Activated CD4-positive, alpha-beta T cell treated with anti-CD3 and anti-CD28 coated beads, Interleukin-2, amount 50 U/mL, for 16 hours (primary cell): ENCODE data around the gene ADAT2.

Source experiments
- DNase-seq: peaks from one replicate; pipeline ENCODE4 v3.0.0-alpha.2; 2020

Gene ADAT2

GRCh38 chr6:143441010-143441409 lies 9.5 kb downstream of the ADAT2 start:
- no peak for DNase-seq

GRCh38 chr6:143432588-143432987 lies 17.9 kb downstream of the ADAT2 start:
- no peak for DNase-seq

GRCh38 chr6:143431226-143431625 lies 19.3 kb downstream of the ADAT2 start:
- DNase-seq: no peak

DNA sequence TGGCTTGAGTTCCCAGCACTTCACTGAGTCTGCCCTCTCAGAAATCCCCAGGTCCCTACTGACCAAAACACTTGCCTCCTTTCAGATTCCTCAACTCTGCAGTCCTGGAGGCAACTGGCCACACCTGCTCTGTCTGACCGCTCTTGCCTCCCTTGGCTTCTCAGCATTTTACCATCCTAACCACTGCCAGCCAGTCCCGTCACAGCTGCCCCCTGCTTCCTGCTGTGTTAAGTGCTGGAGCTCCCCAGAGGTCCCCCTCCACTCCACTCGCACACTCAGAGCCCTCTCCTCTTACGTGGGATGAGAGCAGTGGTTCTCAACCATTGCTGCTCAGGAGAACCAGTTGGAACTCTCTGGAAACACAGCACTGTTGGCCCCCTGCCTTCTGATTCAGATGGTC lies 20.5 kb downstream of the ADAT2 start:
- no peak for DNase-seq

GRCh38 chr6:143427109-143427817 lies 23.2 kb downstream of the ADAT2 start:
- DNase-seq: peak; percentile 75

DNA sequence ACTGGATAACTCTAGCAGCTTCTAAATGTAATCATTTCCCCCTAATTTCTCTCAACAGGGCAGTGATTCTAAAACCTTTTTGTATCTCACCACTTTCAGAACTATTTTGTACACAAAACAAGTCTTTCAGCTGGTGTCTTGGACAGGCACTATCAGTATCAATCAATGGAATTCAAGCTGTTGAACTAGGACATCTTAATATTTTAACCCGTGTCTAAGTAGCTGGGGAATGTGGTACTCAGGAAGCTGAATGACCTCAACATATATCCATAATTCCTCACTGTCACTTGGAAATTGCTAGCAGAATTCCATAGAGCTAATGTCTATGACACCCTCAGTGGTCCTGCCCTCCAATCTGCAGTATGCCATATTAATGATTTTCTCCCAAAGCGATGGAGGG lies 24.5 kb downstream of the ADAT2 start:
- no peak for DNase-seq

DNA sequence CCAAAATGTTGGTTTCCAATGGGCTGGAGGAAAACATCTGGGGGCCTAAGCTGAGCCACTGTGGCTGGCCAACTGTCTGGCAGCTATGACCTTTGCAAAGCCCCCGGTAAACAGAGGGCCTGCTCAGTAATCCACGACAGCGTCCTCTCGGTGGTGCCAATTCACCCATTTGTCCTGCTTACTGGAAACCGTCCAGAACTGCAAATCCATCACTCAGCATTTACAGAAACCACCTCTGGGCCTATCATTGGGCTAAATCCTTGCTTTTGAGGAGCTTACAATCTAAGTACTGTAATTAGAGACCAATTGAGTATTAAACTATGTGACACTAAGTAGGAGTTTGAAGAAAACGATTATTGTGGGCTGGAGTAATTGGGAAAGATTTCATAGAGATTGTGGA lies 31.0 kb downstream of the ADAT2 start:
- DNase-seq: no peak

- no peak for DNase-seq
Measured at GRCh38 chr6:143414769-143415168, 35.7 kb downstream of the ADAT2 start.

DNA sequence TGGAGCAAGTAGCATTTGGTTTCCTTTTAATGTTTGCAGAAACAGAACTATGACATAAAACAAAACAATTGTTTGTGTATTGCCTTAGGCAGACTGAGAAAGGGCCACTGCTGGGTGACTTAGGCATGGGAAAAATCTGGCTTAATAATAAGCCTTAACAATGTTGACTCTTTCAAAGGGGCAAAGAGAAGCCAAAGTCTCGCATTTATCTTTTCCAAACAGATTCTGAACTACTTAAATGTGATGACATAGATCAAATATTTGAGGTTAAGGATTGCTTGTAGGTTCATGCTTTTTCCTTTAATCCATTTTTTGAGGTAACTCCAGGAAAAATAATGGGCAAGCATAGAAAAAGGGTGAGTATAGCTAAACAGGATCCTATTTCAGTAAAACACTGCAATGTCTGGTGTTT lies 39.6 kb downstream of the ADAT2 start:
- DNase-seq: no peak

DNA sequence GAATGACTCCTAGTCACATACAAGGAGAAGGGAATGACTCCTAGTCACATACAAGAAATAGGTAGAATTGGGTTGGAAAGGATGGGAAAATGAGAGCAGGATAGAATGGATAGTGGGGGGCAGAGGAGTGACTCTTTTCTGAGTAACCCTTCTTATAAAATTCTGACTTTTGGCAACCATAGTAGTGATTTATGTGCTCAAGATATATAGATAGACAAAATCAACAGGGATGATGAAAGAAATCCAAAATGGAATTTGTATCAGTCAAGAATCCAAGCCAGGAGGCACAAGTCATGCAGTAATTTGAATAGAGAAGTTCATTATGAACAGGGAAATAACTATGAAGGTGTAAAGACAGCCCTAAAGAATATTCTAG lies 41.7 kb downstream of the ADAT2 start:
- no peak for DNase-seq

DNA sequence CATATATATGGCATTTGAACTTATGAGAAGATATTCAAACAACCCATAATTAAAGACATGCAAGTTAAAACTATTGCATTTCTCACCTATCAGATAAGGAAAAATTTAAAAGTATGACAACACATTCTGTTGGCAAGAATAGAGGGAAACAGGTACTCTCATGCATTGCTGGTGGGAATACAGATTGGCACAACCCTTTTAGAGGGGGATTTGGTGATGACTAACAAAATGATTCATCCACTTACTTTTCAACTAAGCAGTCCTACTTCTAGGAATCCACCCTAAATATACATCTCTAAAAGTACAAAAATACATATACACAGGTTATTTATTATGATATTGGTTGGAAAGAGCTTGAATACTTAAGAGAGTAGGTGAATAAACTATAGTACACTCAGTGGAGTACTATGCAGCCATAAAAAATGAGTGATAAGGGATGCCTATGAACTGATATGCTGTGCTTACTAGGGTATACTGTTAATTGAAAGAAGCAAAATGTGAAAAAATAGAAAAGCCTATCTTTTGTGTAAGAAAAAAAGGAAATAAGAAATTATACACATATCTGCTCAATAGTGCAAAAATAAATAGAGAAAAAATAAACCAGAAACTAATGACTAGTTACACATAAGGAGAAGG lies 42.2 kb downstream of the ADAT2 start:
- DNase-seq: no peak

DNA sequence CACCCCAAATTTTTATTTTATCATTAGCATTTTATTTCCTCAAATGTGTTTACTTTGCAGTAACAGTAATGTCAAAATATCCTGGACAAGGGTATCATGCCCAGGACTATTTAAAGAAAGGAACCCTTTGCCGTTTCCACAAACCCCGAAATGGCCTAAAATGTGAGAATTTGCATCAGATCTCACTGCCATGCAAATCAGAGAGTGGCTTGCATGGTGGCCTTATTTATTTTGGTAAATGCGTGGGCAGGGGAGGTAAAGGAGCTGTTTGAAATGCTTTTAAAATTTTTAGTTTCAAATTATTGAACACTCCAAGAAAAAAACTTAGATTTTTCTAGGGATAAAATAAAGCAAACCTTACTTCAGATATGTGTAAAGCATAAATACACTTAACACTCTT lies 43.8 kb downstream of the ADAT2 start:
- no peak for DNase-seq

DNA sequence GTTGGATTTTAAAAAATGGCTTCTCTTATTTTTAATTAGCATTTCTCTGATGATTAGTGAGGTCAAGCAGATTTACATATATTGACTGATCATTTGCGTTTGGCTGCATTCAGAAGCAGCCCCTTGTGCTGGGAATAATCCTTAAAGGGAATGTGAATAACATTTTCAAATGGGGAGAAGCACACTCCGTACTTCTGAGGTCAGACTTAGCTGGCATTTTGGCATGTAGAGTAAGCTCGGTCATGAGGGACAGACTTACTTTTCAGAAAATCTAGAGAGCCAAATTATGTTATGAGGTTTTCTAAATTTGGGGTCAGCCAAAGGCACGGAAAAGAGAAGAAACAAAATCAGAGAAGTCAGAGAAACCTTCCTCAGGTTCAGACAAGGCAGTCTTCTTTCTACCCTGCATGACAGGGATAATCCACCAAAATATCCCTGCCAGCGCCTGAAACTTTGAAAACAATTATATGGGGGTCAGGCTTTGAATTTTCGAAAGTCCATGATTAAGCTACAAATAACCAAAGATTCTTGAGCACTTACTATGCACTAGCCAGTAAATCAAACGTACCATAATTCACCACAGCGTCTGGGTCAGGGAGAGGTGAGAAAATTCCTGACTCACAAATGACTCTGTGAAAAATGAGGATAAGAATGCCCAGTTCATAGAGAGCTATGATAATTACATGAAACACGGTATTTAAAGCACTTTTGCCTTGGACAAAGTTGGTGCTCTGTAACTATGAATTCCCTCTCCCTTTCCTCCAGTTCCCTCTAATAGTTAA lies 44.9 kb downstream of the ADAT2 start:
- DNase-seq: no peak

- no peak for DNase-seq
Measured at GRCh38 chr6:143402721-143403336, 47.7 kb downstream of the ADAT2 start.

DNA sequence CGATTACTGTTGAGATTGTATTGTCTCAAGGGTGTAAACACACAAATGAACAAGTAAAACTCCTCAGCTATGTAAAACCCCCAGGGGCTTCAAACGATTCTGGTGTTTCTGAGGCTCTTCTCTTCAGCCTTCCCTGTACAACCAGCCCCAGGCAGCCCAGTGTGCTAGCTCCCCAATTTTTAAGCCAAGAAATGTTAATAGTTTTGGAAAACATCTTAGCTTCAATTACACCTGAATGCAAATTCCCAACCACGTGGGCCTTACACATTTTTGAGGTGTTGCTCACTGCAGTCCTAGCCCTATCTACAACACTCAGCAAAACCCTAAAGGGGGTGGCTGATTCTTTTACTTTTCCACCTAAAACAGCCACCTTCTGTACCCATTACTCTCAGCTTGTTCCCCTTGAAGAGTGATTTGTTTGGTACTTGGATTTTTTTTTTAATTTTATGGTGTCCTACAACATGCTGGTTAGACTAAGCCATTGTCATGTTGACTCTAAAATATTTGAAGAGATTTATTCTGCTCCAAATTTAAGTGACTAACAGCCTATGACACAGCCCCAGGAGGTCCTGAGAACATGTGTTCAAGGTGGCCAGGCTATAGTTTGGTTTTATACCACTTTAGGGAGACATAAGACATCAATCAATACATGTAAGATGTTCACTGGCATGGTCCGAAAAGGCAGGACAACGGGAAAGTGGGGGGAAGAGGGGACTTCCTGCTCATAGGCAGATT lies 48.7 kb downstream of the ADAT2 start:
- DNase-seq: no peak

GRCh38 chr6:143401068-143401446 lies 49.4 kb downstream of the ADAT2 start:
- DNase-seq: no peak

DNA sequence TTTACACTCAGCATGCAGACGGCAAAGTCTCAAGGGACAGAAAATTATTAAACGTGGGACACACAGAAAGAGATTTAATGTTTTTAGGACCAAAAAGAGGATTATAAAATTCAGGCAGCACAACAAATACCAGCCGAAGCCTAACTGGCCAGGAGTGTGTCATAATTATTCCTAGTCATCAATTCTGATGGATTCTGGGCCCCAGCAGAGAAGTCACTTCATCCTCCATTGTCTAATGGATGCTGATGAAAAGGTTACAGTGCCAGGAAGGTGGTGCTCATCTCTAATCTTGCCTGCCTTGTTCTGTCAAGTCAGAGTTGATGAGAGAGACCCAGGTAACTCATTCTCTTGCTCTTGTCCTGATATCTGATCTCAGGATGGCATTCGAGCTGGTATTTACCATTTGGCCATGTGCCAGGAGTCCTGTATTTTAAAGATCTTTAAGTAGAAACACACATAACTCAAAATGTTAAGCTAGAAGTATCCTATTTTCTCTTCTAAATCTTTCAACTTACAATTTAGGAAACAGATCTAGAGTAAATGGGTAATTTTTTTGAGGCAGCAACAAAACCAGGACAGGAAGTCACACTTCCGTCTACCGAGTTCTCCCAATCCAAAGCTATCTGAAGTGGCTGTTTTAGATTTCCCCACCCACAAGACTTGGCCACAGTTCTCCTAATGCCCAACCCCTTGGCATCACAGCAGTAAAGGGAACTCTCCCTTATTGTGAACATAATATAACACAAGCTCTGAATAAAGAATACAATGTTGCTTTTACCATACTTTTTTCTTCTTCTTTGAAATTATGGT lies 50.0 kb downstream of the ADAT2 start:
- DNase-seq: peak; percentile 14

GRCh38 chr6:143399775-143400174 lies 50.7 kb downstream of the ADAT2 start:
- DNase-seq: no peak

DNA sequence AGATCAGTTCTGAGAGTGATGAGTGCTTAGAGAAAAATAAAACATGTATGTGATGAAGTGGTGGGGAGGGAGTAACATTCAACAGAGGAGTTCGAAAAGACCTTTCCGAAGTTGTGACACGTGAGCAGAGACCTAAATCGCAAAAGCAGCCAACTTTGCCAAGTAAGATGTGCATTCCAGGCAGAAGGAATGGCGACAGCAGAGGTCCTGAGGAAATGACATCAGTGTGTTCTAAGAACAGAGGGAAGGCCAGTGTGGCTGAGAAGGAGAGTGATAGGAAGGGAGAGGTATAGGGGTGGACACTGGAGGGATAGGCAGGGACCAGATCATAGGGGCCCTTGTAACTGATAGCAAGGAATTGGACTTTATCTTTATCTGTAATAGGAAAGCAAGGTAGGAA lies 51.3 kb downstream of the ADAT2 start:
- no peak for DNase-seq

GRCh38 chr6:143397227-143398222 lies 53.0 kb downstream of the ADAT2 start:
- DNase-seq: peak; percentile 56
